CD4-positive, alpha-beta T cell (primary cell): ENCODE data around the gene DNAJB11. TPM values are rescaled to one million over a fixed set of nuclear protein-coding genes. Genes with fewer than 3 reads are reported as not detected.
A peak's percentile ranks its signal among the peaks of the same experiment; 100 is the strongest.

Experiments
- ATAC-seq: fragments of 200-7000 bp; cut with Tn5 transposase; one replicate; pipeline ENCODE4 v1.10.0; 2022; ENCODE audit warnings: mild to moderate bottlenecking; ENCODE audit not compliant: poor library complexity
- CTCF ChIA-PET: fragments of 350-600 bp; sonication (Branson Sonifier 250); formaldehyde crosslinking; loops from one replicate; lab custom pipeline; 2021; ENCODE audit warnings: antibody characterized with exemption, inconsistent platforms; lab: Charles Lee
- POLR2A ChIA-PET: fragments of 350-600 bp; sonication (Branson Sonifier 250); formaldehyde crosslinking; loops from one replicate; lab custom pipeline; 2021; ENCODE audit warnings: antibody characterized with exemption, inconsistent platforms; lab: Charles Lee
- DNase-seq, 14 experiments: peaks; one replicate each; pipeline ENCODE4 v3.0.0-alpha.2; 2013 to 2020; ENCODE audit warnings: mixed read lengths in 2 of 14
- H3K27ac ChIP-seq, 2 donors: one replicate each; pipeline versions ENCODE4 v1.5.1 to v1.7.0; 2013; ENCODE audit warnings: low read length in 2 of 2, low read depth in 1 of 2, mild to moderate bottlenecking in 1 of 2
- H3K27me3 ChIP-seq, 2 experiments: 1 replicate in 1 of 2; 2 replicates in 1 of 2; pipeline versions ENCODE4 v1.6.1 to v1.7.0; 2013; ENCODE audit warnings: low read length in 2 of 2, control low read depth in 1 of 2, mild to moderate bottlenecking in 1 of 2, moderate library complexity in 1 of 2; ENCODE audit not compliant: insufficient read depth in 2 of 2, control insufficient read depth in 1 of 2
- H3K36me3 ChIP-seq: one replicate; pipeline ENCODE4 v1.6.1; 2013; ENCODE audit warnings: low read length, control low read depth; ENCODE audit not compliant: insufficient read depth
- H3K4me1 ChIP-seq: one replicate; pipeline ENCODE4 v1.6.1; 2013; ENCODE audit warnings: low read length, control low read depth; ENCODE audit not compliant: insufficient read depth
- H3K4me3 ChIP-seq: one replicate; pipeline ENCODE4 v1.5.1; 2013; ENCODE audit warnings: mild to moderate bottlenecking, low read length, moderate library complexity
- H3K9me3 ChIP-seq, 2 experiments: 1 replicate in 1 of 2; 2 replicates in 1 of 2; pipeline versions ENCODE4 v1.6.1 to v1.7.0; 2013; ENCODE audit warnings: low read length in 2 of 2, mild to moderate bottlenecking in 2 of 2, control low read depth in 1 of 2, moderate library complexity in 1 of 2; ENCODE audit not compliant: control insufficient read depth in 1 of 2, insufficient read depth in 1 of 2
- H3K27ac Mint-ChIP-seq: one replicate; pipeline ENCODE4 v1.8.0; 2020; ENCODE audit warnings: mixed read lengths
- H3K27me3 Mint-ChIP-seq: one replicate; pipeline ENCODE4 v1.8.0; 2021; ENCODE audit warnings: mixed read lengths
- H3K36me3 Mint-ChIP-seq: one replicate; pipeline ENCODE4 v1.8.0; 2021; ENCODE audit warnings: low read depth, mixed read lengths
- H3K4me1 Mint-ChIP-seq: one replicate; pipeline ENCODE4 v1.8.0; 2021; ENCODE audit warnings: low read depth, mixed read lengths
- H3K4me3 Mint-ChIP-seq: one replicate; pipeline ENCODE4 v1.8.0; 2020; ENCODE audit warnings: mild to moderate bottlenecking, mixed read lengths
- H3K9me3 Mint-ChIP-seq: one replicate; pipeline ENCODE4 v1.8.0; 2020; ENCODE audit warnings: mixed read lengths
- intact Hi-C, 2 experiments: fragments of 100-400 bp; cut with DNase I in 1 of 2; cut with micrococcal nuclease in 1 of 2; formaldehyde crosslinking; loops; one replicate each; pipeline versions ENCODE4 v1.15.1 to v1.9.0; 2023 to 2025; cut with DNase I, micrococcal nuclease
- total RNA-seq, 174 experiments: library from RNA in 2 of 174; stranded (reverse) in 2 of 174; gene quantifications; one replicate each; pipeline ENCODE4 v1.2.3 and lab custom pipeline; 2021 to 2026
- TF ChIP-seq, protein P1 (sequence below): fragments of 200-600 bp; IDR thresholded peaks from one replicate; pipeline ENCODE4 v1.8.0; 2022; ENCODE audit warnings: antibody characterized with exemption, mild to moderate bottlenecking

DNAJB11 gene
- total RNA-seq, 2 experiments from 2014 or later: 69.3 to 70.3 TPM

DNA sequence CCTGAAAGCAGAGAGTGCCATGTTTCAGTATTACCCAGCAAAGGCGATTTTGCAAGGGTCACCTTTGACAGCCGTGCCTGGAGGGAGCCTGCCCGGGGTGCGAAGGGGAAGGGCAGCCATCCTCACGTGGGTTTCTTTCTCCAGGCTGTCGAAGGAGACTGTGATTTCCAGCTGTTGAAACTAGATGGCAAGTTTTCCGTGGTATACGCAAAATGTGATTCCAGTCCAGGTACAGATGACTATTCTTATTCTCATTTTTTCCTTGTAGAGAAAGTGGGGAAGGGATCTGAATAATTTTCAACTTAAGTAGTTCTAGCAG is 45.7 kb downstream of the DNAJB11 start:
- peaks cover 0 to 9% of the 10 kb centered on the region in 2 experiments for H3K27me3 ChIP-seq
- no peak overlapping the region for H3K27ac Mint-ChIP-seq
- ChIA-PET POLR2A (interaction anchor here (0.6 to 2.2 kb wide), 4 partner anchors 14 to 1030 kb away, joined by 3 to 23 read pairs (median 4); partner anchors contain the start of genes EIF4A2 and SENP2), CTCF (interaction anchor here (1.2 to 4.7 kb wide), 13 partner anchors 29 to 689 kb away, joined by 3 to 49 read pairs (median 8); partner anchors contain the start of genes DNAJB11 and EIF4A2)
- H3K36me3 ChIP-seq: no peaks in the 10 kb centered on the region
- H3K4me1 ChIP-seq: peaks cover 19% of the 10 kb centered on the region
- intact Hi-C loops: loop anchor here (2.0 to 5.0 kb wide), 4 partner anchors 49 to 633 kb away; partner anchors contain the start of genes CRYGS (in 1 of the 2) and TBCCD1 (in 1 of the 2)
- peaks cover 25% of the 10 kb centered on the region for H3K27me3 Mint-ChIP-seq
- no peak overlapping the region for H3K27ac ChIP-seq
- ATAC-seq (no peak), DNase-seq (no peak)
- no peak overlapping the region for H3K4me3 ChIP-seq
- H3K4me1 Mint-ChIP-seq: peaks cover 19% of the 10 kb centered on the region
- peaks cover 0 to 5% of the 10 kb centered on the region in 2 experiments for H3K9me3 ChIP-seq
- no peaks in the 10 kb centered on the region for H3K36me3 Mint-ChIP-seq
- no peaks in the 10 kb centered on the region for H3K9me3 Mint-ChIP-seq
- H3K4me3 Mint-ChIP-seq: no peak overlapping the region
- TF ChIP-seq, protein P1, sequence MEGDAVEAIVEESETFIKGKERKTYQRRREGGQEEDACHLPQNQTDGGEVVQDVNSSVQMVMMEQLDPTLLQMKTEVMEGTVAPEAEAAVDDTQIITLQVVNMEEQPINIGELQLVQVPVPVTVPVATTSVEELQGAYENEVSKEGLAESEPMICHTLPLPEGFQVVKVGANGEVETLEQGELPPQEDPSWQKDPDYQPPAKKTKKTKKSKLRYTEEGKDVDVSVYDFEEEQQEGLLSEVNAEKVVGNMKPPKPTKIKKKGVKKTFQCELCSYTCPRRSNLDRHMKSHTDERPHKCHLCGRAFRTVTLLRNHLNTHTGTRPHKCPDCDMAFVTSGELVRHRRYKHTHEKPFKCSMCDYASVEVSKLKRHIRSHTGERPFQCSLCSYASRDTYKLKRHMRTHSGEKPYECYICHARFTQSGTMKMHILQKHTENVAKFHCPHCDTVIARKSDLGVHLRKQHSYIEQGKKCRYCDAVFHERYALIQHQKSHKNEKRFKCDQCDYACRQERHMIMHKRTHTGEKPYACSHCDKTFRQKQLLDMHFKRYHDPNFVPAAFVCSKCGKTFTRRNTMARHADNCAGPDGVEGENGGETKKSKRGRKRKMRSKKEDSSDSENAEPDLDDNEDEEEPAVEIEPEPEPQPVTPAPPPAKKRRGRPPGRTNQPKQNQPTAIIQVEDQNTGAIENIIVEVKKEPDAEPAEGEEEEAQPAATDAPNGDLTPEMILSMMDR: no peak

DNA sequence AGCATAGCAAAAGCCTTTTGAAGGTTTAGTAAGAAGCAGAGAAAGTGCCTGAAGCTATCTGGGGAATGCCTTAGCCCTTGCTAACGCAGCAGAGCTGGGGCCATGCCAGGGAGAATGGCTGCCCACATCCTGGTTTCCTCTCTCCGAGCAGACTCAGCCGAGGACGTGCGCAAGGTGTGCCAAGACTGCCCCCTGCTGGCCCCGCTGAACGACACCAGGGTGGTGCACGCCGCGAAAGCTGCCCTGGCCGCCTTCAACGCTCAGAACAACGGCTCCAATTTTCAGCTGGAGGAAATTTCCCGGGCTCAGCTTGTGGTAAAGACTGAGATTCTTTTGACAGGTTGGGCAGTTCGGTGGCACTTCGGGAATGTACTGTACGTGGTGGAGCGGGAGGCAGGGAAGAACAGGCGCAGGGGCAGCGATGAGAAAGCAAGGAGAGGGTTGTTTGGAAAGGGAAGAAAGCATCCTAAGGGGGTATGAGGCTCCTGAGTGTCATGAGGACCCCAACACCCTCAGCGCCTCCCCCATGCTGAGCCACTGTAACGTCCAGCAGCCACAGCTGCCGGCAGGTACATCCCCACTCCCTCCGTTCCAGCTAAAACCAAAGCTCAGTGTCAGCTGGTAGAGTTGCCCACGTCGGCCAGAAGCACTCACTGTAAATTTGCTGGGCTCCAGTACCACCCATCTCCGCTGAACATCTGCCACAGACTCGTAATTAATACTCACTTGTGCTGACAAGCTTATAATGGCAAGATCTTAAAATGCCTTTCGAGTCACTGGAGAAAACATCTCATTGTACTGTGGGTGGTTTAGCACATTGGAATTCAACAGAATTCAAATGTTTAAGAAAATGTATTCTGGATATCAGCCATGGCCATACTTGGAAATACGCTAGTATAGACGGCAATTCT is 46.8 kb downstream of the DNAJB11 start:
- peaks cover 0 to 9% of the 10 kb centered on the region in 2 experiments for H3K27me3 ChIP-seq
- peak overlapping the region; percentile 19 for H3K4me3 ChIP-seq
- ChIA-PET CTCF (interaction anchor here (0.6 to 4.7 kb wide), 37 partner anchors 9 to 986 kb away, joined by 3 to 49 read pairs (median 5); partner anchors contain the start of genes DNAJB11, EIF4A2 and TBCCD1), POLR2A (interaction anchor here (0.6 to 2.2 kb wide), 16 partner anchors 15 to 1031 kb away, joined by 3 to 23 read pairs (median 4); partner anchors contain the start of genes DNAJB11, EIF4A2, SENP2 and TBCCD1)
- TF ChIP-seq, protein P1: peak; percentile 94
- Mint-ChIP-seq H3K27ac (peak overlapping the region; percentile 30), H3K4me1 (peaks cover 19% of the 10 kb centered on the region), H3K4me3 (peak overlapping the region; percentile 46), H3K27me3 (peaks cover 30% of the 10 kb centered on the region), H3K9me3 (no peaks in the 10 kb centered on the region), H3K36me3 (no peaks in the 10 kb centered on the region)
- peaks cover 0 to 5% of the 10 kb centered on the region in 2 experiments for H3K9me3 ChIP-seq
- ATAC-seq (peak; percentile 97), DNase-seq (peak; percentile 72 to 95 (median 84))
- H3K36me3 ChIP-seq: no peaks in the 10 kb centered on the region
- no peak overlapping the region for H3K27ac ChIP-seq
- H3K4me1 ChIP-seq: peaks cover 19% of the 10 kb centered on the region
- intact Hi-C loops: loop anchor here (2.0 to 5.0 kb wide), 4 partner anchors 50 to 634 kb away; partner anchors contain the start of genes CRYGS (in 1 of the 2) and TBCCD1 (in 1 of the 2)

DNA sequence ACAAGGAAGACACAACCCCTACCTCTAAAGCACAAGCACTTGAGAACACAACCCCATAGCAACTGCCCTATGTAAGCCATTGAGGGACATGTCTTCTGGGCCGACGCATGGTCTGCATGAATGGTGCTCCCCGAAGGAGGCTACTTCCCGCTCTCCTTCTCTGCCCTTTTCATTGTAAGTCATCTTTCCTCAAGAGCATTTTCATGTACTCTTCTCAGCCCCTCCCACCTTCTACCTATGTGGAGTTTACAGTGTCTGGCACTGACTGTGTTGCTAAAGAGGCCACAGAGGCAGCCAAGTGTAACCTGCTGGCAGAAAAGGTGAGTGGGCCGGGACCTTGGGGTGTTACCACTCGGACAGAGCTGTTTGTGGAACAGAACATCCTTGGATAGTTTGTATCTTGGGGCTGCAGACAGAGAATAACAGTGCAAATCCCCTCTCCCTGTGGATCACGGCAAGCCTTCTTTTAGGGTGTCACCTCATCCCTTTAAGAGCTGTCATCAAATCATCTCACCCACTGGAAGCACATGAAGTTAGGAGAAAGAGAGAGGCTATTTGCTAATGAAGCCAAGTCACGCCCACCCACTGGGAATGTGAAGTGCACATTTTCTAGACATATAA is 47.9 kb downstream of the DNAJB11 start:
- peaks cover 0 to 9% of the 10 kb centered on the region in 2 experiments for H3K27me3 ChIP-seq
- peaks cover 0 to 5% of the 10 kb centered on the region in 2 experiments for H3K9me3 ChIP-seq
- DNase-seq (no peak), ATAC-seq (no peak)
- H3K4me3 ChIP-seq: no peak overlapping the region
- H3K4me1 ChIP-seq: peaks cover 19% of the 10 kb centered on the region
- TF ChIP-seq, protein P1: no peak
- H3K4me1 Mint-ChIP-seq: peaks cover 19% of the 10 kb centered on the region
- no peak overlapping the region for H3K4me3 Mint-ChIP-seq
- H3K9me3 Mint-ChIP-seq: no peaks in the 10 kb centered on the region
- no peak overlapping the region for H3K27ac Mint-ChIP-seq
- ChIA-PET CTCF (no interaction called here), POLR2A (interaction anchor here (1.4 to 2.2 kb wide), 2 partner anchors 28 to 165 kb away, joined by 4 to 23 read pairs; partner anchors contain the start of gene EIF4A2)
- peaks cover 39% of the 10 kb centered on the region for H3K27me3 Mint-ChIP-seq
- H3K27ac ChIP-seq: no peak overlapping the region
- H3K36me3 ChIP-seq: no peaks in the 10 kb centered on the region
- intact Hi-C loops: loop anchor here in 1 of 2 experiments (2.0 to 5.0 kb wide), 3 partner anchors 76 to 549 kb away; partner anchors contain the start of gene CRYGS
- no peaks in the 10 kb centered on the region for H3K36me3 Mint-ChIP-seq
